Esophagus squamous epithelium (tissue), 5 donors: ENCODE measurements around the gene INPP4B. TPM values are rescaled to one million over a fixed set of nuclear protein-coding genes. Genes with fewer than 3 reads are reported as not detected.

Experiments used
- DNase-seq: peaks from one replicate; lab custom pipeline; 2025; lab: John Stamatoyannopoulos, UW
- H3K27ac ChIP-seq, 4 donors: fragments of 200-600 bp; sonication (generic); one replicate each; pipeline ENCODE4 v1.5.1; 2016 to 2019; ENCODE audit warnings: mild to moderate bottlenecking in 1 of 4
- H3K27me3 ChIP-seq, 4 donors: fragments of 200-600 bp; sonication (generic); 1 replicate in 3 of 4; 2 replicates in 1 of 4; pipeline versions ENCODE4 v1.5.1 to v1.6.0; 2017 to 2021; ENCODE audit warnings: antibody characterized with exemption in 1 of 4
- H3K36me3 ChIP-seq, 3 donors: fragments of 200-600 bp; sonication (generic); one replicate each; pipeline ENCODE4 v1.5.1; 2016 to 2019
- H3K4me1 ChIP-seq, 3 donors: fragments of 200-600 bp; sonication (generic); one replicate each; pipeline ENCODE4 v1.5.1; 2017 to 2019
- H3K4me3 ChIP-seq, 4 donors: fragments of 200-600 bp; sonication (generic); 1 replicate in 3 of 4; 2 replicates in 1 of 4; pipeline ENCODE4 v1.5.1; 2016 to 2019; ENCODE audit warnings: mild to moderate bottlenecking in 2 of 4, moderate library complexity in 1 of 4
- H3K9me3 ChIP-seq, 3 donors: fragments of 200-600 bp; sonication (generic); one replicate each; pipeline ENCODE4 v1.5.1; 2016 to 2019
- POLR2A ChIP-seq, 4 donors: fragments of 450-650 bp; IDR thresholded peaks; one replicate each; pipeline ENCODE4 v1.6.1; 2017; ENCODE audit warnings: antibody characterized with exemption in 4 of 4, mild to moderate bottlenecking in 4 of 4, moderate library complexity in 3 of 4
- WGBS, 2 donors: methylation state at CpG; one replicate each; pipeline ENCODE4 v1.1.5; 2018; 5-methylcytosine and 5-hydroxymethylcytosine counted together
- intact Hi-C: fragments of 100-400 bp; cut with DNase I; formaldehyde crosslinking; loops from one replicate; pipeline ENCODE4 v1.15.0; 2022
- total RNA-seq, 4 donors: library from RNA; depleted of rRNA; stranded (reverse); fragments of >200 nt; gene quantifications; one replicate each; pipeline ENCODE4 v1.1.0, GENCODE V29; 2016
- TF ChIP-seq, protein P1 (sequence below), 6 experiments: fragments of 450-650 bp in 4 of 6; fragments of 200-600 bp in 2 of 6; sonication (generic) in 2 of 6; IDR thresholded peaks; one replicate each; pipeline ENCODE4 v1.5.1; 2016 to 2019; ENCODE audit warnings: antibody characterized with exemption in 6 of 6, mild to moderate bottlenecking in 4 of 6, moderate library complexity in 4 of 6
- donor health status: DM: yes; HTN: yes; CAD: no.

INPP4B gene
- total RNA-seq, 4 donors from 2014 or later = 14.3 to 49.7 (median 21.3) TPM

DNA sequence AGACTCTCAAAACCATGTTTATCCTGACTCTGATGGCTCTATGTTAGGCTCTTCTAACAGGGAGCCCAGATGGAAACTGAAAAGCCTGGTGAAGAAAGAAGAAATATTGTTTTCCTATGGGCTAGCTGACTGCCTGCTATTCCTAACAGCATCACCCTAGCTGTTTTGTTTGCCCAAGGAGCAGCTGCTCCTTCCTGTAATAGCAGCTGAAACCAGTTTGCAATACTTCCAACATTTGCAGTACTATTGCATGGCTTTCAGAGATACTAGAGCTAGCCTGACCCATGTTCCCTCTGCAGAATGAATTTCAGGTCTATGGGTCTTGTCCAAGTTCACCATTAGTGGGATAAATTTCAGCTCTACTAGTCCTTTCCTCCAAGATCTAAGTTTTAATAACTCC lies 495.2 kb downstream of the INPP4B start:
- Histone ChIP-seq H3K36me3 (no peaks in the 10 kb centered on the region), H3K9me3 (no peaks in the 10 kb centered on the region), H3K4me1 (peaks cover 0 to 28% (median 13%) of the 10 kb centered on the region in 3 donors), H3K4me3 (no peak overlapping the region), H3K27ac (no peak overlapping the region), H3K27me3 (no peaks in the 10 kb centered on the region)
- DNase-seq = no peak
- TF ChIP-seq, protein P1, sequence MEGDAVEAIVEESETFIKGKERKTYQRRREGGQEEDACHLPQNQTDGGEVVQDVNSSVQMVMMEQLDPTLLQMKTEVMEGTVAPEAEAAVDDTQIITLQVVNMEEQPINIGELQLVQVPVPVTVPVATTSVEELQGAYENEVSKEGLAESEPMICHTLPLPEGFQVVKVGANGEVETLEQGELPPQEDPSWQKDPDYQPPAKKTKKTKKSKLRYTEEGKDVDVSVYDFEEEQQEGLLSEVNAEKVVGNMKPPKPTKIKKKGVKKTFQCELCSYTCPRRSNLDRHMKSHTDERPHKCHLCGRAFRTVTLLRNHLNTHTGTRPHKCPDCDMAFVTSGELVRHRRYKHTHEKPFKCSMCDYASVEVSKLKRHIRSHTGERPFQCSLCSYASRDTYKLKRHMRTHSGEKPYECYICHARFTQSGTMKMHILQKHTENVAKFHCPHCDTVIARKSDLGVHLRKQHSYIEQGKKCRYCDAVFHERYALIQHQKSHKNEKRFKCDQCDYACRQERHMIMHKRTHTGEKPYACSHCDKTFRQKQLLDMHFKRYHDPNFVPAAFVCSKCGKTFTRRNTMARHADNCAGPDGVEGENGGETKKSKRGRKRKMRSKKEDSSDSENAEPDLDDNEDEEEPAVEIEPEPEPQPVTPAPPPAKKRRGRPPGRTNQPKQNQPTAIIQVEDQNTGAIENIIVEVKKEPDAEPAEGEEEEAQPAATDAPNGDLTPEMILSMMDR (IDR thresholded peaks at IDR 0.05) = no peak
- no peak for TF ChIP-seq POLR2A (IDR thresholded peaks at IDR 0.05)
- intact Hi-C loops = loop anchor here (10.0 kb wide), 1 partner anchor 494 kb away; the partner anchor contains the start of gene INPP4B

DNA sequence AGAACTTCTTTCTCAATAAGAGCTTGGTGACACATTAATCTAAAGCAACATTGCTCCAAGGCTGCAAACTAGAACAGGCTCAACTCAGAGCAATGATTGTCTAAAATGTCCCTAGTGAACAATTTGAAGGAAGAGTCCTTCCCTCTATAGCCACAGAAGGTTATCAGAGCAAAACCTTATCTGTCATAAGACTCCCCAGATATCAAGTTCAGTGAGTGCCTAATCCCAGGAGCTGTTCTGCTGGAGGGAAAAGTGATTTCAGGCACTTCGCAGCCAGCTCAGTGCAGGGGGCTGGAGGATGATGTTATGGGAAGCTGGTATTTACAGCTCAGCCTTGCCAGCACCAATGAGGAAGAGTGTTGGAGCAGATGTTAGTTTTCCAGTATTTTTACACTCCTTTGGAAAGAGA lies 497.5 kb downstream of the INPP4B start:
- Histone ChIP-seq H3K4me1 (peaks cover 0 to 28% (median 9%) of the 10 kb centered on the region in 3 donors), H3K4me3 (no peak overlapping the region), H3K9me3 (no peaks in the 10 kb centered on the region), H3K27ac (no peak overlapping the region), H3K27me3 (no peaks in the 10 kb centered on the region), H3K36me3 (no peaks in the 10 kb centered on the region)
- no peak for DNase-seq
- TF ChIP-seq POLR2A (IDR thresholded peaks at IDR 0.05) = no peak
- TF ChIP-seq, protein P1 (IDR thresholded peaks at IDR 0.05) = no peak
- WGBS, 2 donors = 71 to 95% methylated on average over 1 of the region's 1 CpG
- intact Hi-C loops = no loop called here

DNA sequence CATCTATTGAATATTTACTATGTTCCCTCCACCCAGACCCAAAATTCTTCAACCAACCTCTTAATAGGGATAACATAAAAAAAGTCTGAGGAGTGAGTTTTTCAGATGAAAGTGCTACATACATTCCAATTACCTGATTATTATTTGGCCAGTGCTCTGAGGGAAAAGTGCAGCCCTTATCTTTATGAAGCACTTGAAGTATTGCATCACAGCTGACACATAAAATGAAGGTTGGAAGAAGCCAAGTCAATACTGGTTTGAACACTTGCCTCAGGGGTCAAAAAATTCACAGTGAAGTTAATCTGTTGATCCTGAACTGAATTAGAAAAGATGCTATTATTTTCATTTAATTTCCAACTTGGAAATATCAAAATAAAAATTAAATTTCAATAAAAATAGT lies 498.9 kb downstream of the INPP4B start:
- H3K27me3 ChIP-seq = no peaks in the 10 kb centered on the region
- peaks cover 0 to 15% (median 5%) of the 10 kb centered on the region in 3 donors for H3K4me1 ChIP-seq
- no peaks in the 10 kb centered on the region for H3K36me3 ChIP-seq
- H3K9me3 ChIP-seq = no peaks in the 10 kb centered on the region
- H3K27ac ChIP-seq = no peak overlapping the region
- no peak overlapping the region for H3K4me3 ChIP-seq
- no peak for DNase-seq
- intact Hi-C loops = no loop called here
- TF ChIP-seq, protein P1 (IDR thresholded peaks at IDR 0.05) = no peak
- no peak for TF ChIP-seq POLR2A (IDR thresholded peaks at IDR 0.05)

DNA sequence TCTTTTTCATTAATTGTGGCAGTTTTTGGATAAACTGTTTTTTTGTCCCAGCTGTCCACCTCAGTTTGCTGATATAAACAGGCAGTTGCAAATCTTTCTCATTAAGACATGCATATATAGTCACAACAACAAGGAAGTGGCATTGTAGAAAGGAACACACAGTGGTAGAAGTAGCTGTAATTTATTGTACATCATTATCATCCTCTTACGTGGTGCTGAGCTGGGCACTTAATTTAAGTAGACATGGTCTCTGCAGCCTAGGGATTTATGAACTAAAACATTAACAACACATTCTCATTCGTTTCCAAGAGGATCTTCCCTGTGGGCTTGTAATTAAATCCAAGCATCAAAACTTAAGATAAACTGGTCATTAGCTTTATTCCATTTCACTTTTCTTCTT lies 500.2 kb downstream of the INPP4B start:
- intact Hi-C loops = no loop called here
- Histone ChIP-seq H3K4me1 (peaks cover 0 to 6% (median 3%) of the 10 kb centered on the region in 3 donors), H3K9me3 (no peaks in the 10 kb centered on the region), H3K27ac (no peak overlapping the region), H3K36me3 (no peaks in the 10 kb centered on the region), H3K4me3 (no peak overlapping the region), H3K27me3 (no peaks in the 10 kb centered on the region)
- 66 to 76% methylated on average over 2 of the region's 2 CpGs for WGBS, 2 donors
- no peak for DNase-seq
- no peak for TF ChIP-seq POLR2A (IDR thresholded peaks at IDR 0.05)
- TF ChIP-seq, protein P1 (IDR thresholded peaks at IDR 0.05) = no peak

DNA sequence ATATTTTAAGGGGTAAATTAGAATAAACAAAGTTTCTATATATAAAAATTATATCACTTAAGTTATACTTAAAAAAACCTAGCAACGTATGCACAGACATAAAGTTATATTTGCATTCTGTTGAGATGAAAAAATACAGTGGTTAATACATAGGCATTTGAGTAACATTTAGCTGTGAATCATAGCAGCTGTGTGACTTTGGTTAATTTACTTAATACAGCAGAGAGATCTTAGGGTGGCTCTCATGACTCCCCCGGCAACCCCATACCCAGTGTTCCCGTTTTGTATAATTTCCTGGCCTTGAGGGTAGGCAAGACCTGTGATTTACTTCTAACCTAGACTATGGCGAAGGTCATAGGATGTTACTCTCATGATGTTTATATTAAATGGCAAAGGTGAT lies 504.8 kb downstream of the INPP4B start:
- 85 to 86% methylated on average over 4 of the region's 4 CpGs for WGBS, 2 donors
- no peaks in the 10 kb centered on the region for H3K4me1 ChIP-seq
- H3K36me3 ChIP-seq = no peaks in the 10 kb centered on the region
- H3K9me3 ChIP-seq = no peaks in the 10 kb centered on the region
- TF ChIP-seq, protein P1 (IDR thresholded peaks at IDR 0.05) = no peak
- TF ChIP-seq POLR2A (IDR thresholded peaks at IDR 0.05) = no peak
- H3K4me3 ChIP-seq = no peak overlapping the region
- no peak for DNase-seq
- no peaks in the 10 kb centered on the region for H3K27me3 ChIP-seq
- H3K27ac ChIP-seq = no peak overlapping the region
- intact Hi-C loops = no loop called here
